Vagina (tissue), 2 donors: Measurements from ENCODE around the gene ACTA2. TPM values are rescaled to one million over a fixed set of nuclear protein-coding genes. Genes with fewer than 3 reads are reported as not detected.
A peak's percentile ranks its signal among the peaks of the same experiment; 100 is the strongest.

Source experiments
- DNase-seq, 2 donors: peaks; one replicate each; pipeline ENCODE4 v3.0.0-alpha.2; 2017; ENCODE audit errors: extremely low spot score in 2 of 2
- H3K27ac ChIP-seq: fragments of 200-600 bp; sonication (generic); one replicate; pipeline ENCODE4 v1.5.1; 2019
- H3K27me3 ChIP-seq: fragments of 200-600 bp; sonication (generic); one replicate; pipeline ENCODE4 v1.5.1; 2019
- H3K36me3 ChIP-seq, 2 donors: fragments of 200-600 bp; sonication (generic); one replicate each; pipeline ENCODE4 v1.5.1; 2017 to 2019
- H3K4me1 ChIP-seq: fragments of 200-600 bp; sonication (generic); one replicate; pipeline ENCODE4 v1.5.1; 2019
- H3K4me3 ChIP-seq, 2 donors: fragments of 200-600 bp; sonication (generic); 1 replicate in 1 of 2; 2 replicates in 1 of 2; pipeline ENCODE4 v1.5.1; 2016 to 2019
- H3K9me3 ChIP-seq: fragments of 200-600 bp; sonication (generic); one replicate; pipeline ENCODE4 v1.5.1; 2019
- POLR2A ChIP-seq, 2 donors: fragments of 450-650 bp; IDR thresholded peaks; one replicate each; pipeline ENCODE4 v1.6.1; 2017; ENCODE audit warnings: antibody characterized with exemption in 2 of 2, mild to moderate bottlenecking in 2 of 2, moderate library complexity in 2 of 2
- POLR2AphosphoS5 ChIP-seq, 2 donors: sonication (generic); formaldehyde crosslinking; IDR thresholded peaks; one replicate each; pipeline ENCODE4 v1.9.0; 2017; ENCODE audit warnings: antibody characterized with exemption in 2 of 2, mild to moderate bottlenecking in 2 of 2, low read depth in 1 of 2; ENCODE audit not compliant: insufficient read depth in 1 of 2
- intact Hi-C: fragments of 100-400 bp; cut with DNase I; formaldehyde crosslinking; loops from one replicate; pipeline ENCODE4 v1.15.1; 2023
- total RNA-seq: library from RNA; depleted of rRNA; stranded (reverse); fragments of >200 nt; gene quantifications from one replicate; pipeline ENCODE4 v1.2.3, GENCODE V29; 2016
- TF ChIP-seq, protein P1 (sequence below), 3 experiments: fragments of 450-650 bp in 2 of 3; fragments of 200-600 bp in 1 of 3; sonication (generic) in 1 of 3; IDR thresholded peaks; one replicate each; pipeline ENCODE4 v1.5.1; 2017 to 2019; ENCODE audit warnings: antibody characterized with exemption in 3 of 3, mild to moderate bottlenecking in 2 of 3, moderate library complexity in 2 of 3

ACTA2 gene
- total RNA-seq = 1,162 TPM

GRCh38 chr10:88952647-88953111, at the start of gene ACTA2:
ACTA2 (minus strand) TSS chr10:88952773; CDS start chr10:88948930, 3,843 bp downstream.
- peaks cover 4 to 6% of the 10 kb centered on the region in 2 donors for H3K36me3 ChIP-seq
- H3K27me3 ChIP-seq = no peaks in the 10 kb centered on the region
- no peaks in the 10 kb centered on the region for H3K9me3 ChIP-seq
- no peak for DNase-seq
- H3K27ac ChIP-seq = peak within 1 kb of the TSS; percentile 85
- peak within 1 kb of the TSS; percentile 42 to 48 for H3K4me3 ChIP-seq
- intact Hi-C loops = no loop called here
- TF ChIP-seq POLR2AphosphoS5 (IDR thresholded peaks at IDR 0.05; ENCODE audit: insufficient read depth in 1 of 2, low read depth in 1 of 2) (peak in 1 of 2 donors; percentile 68), POLR2A (IDR thresholded peaks at IDR 0.05) (peak in 1 of 2 donors; percentile 50)
- TF ChIP-seq, protein P1, sequence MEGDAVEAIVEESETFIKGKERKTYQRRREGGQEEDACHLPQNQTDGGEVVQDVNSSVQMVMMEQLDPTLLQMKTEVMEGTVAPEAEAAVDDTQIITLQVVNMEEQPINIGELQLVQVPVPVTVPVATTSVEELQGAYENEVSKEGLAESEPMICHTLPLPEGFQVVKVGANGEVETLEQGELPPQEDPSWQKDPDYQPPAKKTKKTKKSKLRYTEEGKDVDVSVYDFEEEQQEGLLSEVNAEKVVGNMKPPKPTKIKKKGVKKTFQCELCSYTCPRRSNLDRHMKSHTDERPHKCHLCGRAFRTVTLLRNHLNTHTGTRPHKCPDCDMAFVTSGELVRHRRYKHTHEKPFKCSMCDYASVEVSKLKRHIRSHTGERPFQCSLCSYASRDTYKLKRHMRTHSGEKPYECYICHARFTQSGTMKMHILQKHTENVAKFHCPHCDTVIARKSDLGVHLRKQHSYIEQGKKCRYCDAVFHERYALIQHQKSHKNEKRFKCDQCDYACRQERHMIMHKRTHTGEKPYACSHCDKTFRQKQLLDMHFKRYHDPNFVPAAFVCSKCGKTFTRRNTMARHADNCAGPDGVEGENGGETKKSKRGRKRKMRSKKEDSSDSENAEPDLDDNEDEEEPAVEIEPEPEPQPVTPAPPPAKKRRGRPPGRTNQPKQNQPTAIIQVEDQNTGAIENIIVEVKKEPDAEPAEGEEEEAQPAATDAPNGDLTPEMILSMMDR (IDR thresholded peaks at IDR 0.05) = no peak
- peaks cover 32% of the 10 kb centered on the region for H3K4me1 ChIP-seq

GRCh38 chr10:89001729-89002072, 49.1 kb upstream of the ACTA2 start:
- DNase-seq = no peak
- Histone ChIP-seq H3K27me3 (no peaks in the 10 kb centered on the region), H3K27ac (peak overlapping the region; percentile 38), H3K36me3 (peaks cover 0 to 5% of the 10 kb centered on the region in 2 donors), H3K9me3 (no peaks in the 10 kb centered on the region), H3K4me3 (no peak overlapping the region), H3K4me1 (peaks cover 43% of the 10 kb centered on the region)
- TF ChIP-seq POLR2A (IDR thresholded peaks at IDR 0.05) (no peak), POLR2AphosphoS5 (IDR thresholded peaks at IDR 0.05; ENCODE audit: insufficient read depth in 1 of 2, low read depth in 1 of 2) (no peak)
- TF ChIP-seq, protein P1 (IDR thresholded peaks at IDR 0.05) = no peak
- intact Hi-C loops = no loop called here

- peaks cover 0 to 5% of the 10 kb centered on the region in 2 donors for H3K36me3 ChIP-seq
- no peak for DNase-seq
- H3K4me3 ChIP-seq = peak overlapping the region in 1 of 2 donors; percentile 18
- H3K27ac ChIP-seq = peak overlapping the region; percentile 38
- no peaks in the 10 kb centered on the region for H3K27me3 ChIP-seq
- intact Hi-C loops = no loop called here
- TF ChIP-seq, protein P1 (IDR thresholded peaks at IDR 0.05) = no peak
- H3K4me1 ChIP-seq = peaks cover 48% of the 10 kb centered on the region
- no peaks in the 10 kb centered on the region for H3K9me3 ChIP-seq
These were observed 48.6 kb upstream of the ACTA2 start for GRCh38 chr10:89001024-89001728.

DNA sequence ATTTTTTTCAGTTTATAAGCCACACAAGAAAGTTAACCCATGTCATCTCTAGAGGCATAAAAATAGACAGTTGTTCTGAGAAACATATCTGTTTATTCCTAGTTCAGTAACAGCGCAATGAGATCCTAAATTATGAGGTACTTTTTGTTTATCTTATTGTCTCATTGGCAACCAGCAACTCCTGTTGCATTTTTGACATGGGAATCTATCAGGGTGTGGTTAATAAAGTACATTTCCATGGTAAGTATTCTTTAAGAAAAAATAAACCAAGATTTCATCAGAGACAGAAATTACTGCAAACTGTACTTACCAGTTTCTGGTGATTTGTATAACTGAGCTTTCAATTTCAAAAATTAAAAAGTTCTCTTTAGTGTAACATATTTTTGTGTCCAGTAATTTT, 47.1 kb upstream of the ACTA2 start:
- H3K27me3 ChIP-seq = no peaks in the 10 kb centered on the region
- H3K4me1 ChIP-seq = peaks cover 62% of the 10 kb centered on the region
- H3K9me3 ChIP-seq = no peaks in the 10 kb centered on the region
- TF ChIP-seq, protein P1 (IDR thresholded peaks at IDR 0.05) = no peak
- intact Hi-C loops = no loop called here
- peak overlapping the region; percentile 38 for H3K27ac ChIP-seq
- H3K4me3 ChIP-seq = peak overlapping the region in 1 of 2 donors; percentile 3
- no peak for DNase-seq
- peaks cover 0 to 5% of the 10 kb centered on the region in 2 donors for H3K36me3 ChIP-seq

- no peak for DNase-seq
- Histone ChIP-seq H3K9me3 (no peaks in the 10 kb centered on the region), H3K4me1 (peaks cover 72% of the 10 kb centered on the region), H3K27me3 (no peaks in the 10 kb centered on the region), H3K36me3 (no peaks in the 10 kb centered on the region), H3K27ac (peak overlapping the region; percentile 14), H3K4me3 (no peak overlapping the region)
- intact Hi-C loops = no loop called here
- TF ChIP-seq POLR2A (IDR thresholded peaks at IDR 0.05) (no peak), POLR2AphosphoS5 (IDR thresholded peaks at IDR 0.05; ENCODE audit: insufficient read depth in 1 of 2, low read depth in 1 of 2) (no peak)
These were observed 44.4 kb upstream of the ACTA2 start for GRCh38 chr10:88996927-88997326.
